ENCODE measurements around the gene ZNF324.
"Not testable (repeated sequence)": the region's sequence is repeated elsewhere in the genome, so short reads cannot be mapped to it uniquely, and the experiment has no call there.

ZNF324 gene

GRCh38 chr19:58460039-58460438 is 6.8 kb upstream of the ZNF324 start:
- Mint-ChIP-seq H3K4me1 (ENCODE audit: low read depth) (no peaks in the 10 kb centered on the region), H3K9me3 (no peaks in the 10 kb centered on the region), H3K4me3 (no peak overlapping the region), H3K27ac (no peak overlapping the region), H3K36me3 (ENCODE audit: low read depth) (peaks cover 23% of the 10 kb centered on the region), H3K27me3 (no peaks in the 10 kb centered on the region)

GRCh38 chr19:58466089-58466759 is 656 bp upstream of the ZNF324 start:
- no peaks in the 10 kb centered on the region for H3K9me3 Mint-ChIP-seq
- peaks cover 23% of the 10 kb centered on the region for H3K4me1 Mint-ChIP-seq (ENCODE audit: low read depth)
- peak overlapping the region; percentile 67 for H3K27ac Mint-ChIP-seq
- H3K4me3 Mint-ChIP-seq = peak overlapping the region; percentile 92
- peaks cover 3% of the 10 kb centered on the region for H3K27me3 Mint-ChIP-seq
- H3K36me3 Mint-ChIP-seq (ENCODE audit: low read depth) = peaks cover 17% of the 10 kb centered on the region

- Mint-ChIP-seq H3K36me3 (ENCODE audit: low read depth) (peaks cover 28% of the 10 kb centered on the region), H3K27ac (peak overlapping the region; percentile 59), H3K4me1 (ENCODE audit: low read depth) (peaks cover 23% of the 10 kb centered on the region), H3K4me3 (peak overlapping the region; percentile 92), H3K27me3 (peaks cover 3% of the 10 kb centered on the region), H3K9me3 (no peaks in the 10 kb centered on the region)
Measured at GRCh38 chr19:58468216-58468839, 1.4 kb downstream of the ZNF324 start.

- Mint-ChIP-seq H3K36me3 (ENCODE audit: low read depth) (peaks cover 28% of the 10 kb centered on the region), H3K4me1 (ENCODE audit: low read depth) (peaks cover 25% of the 10 kb centered on the region), H3K4me3 (no peak overlapping the region), H3K27me3 (peaks cover 3% of the 10 kb centered on the region), H3K9me3 (no peaks in the 10 kb centered on the region), H3K27ac (no peak overlapping the region)
Measured at GRCh38 chr19:58469241-58470013, 2.5 kb downstream of the ZNF324 start.

GRCh38 chr19:58470837-58471543 is 4.1 kb downstream of the ZNF324 start:
- H3K4me1 Mint-ChIP-seq (ENCODE audit: low read depth) = peaks cover 40% of the 10 kb centered on the region
- not testable (repeated sequence) for H3K4me3 Mint-ChIP-seq

GRCh38 chr19:58471736-58472135 is 4.9 kb downstream of the ZNF324 start:
- no peaks in the 10 kb centered on the region for H3K27me3 Mint-ChIP-seq
- peaks cover 37% of the 10 kb centered on the region for H3K4me1 Mint-ChIP-seq (ENCODE audit: low read depth)
- H3K9me3 Mint-ChIP-seq = no peaks in the 10 kb centered on the region
- H3K36me3 Mint-ChIP-seq (ENCODE audit: low read depth) = peaks cover 28% of the 10 kb centered on the region
- H3K4me3 Mint-ChIP-seq = no peak overlapping the region
- no peak overlapping the region for H3K27ac Mint-ChIP-seq

More at GRCh38 chr19:58470837-58471543, 4.1 kb downstream of the ZNF324 start:
- H3K36me3 Mint-ChIP-seq (ENCODE audit: low read depth) = peaks cover 28% of the 10 kb centered on the region
- not testable (repeated sequence) for H3K9me3 Mint-ChIP-seq, H3K27me3 Mint-ChIP-seq, H3K27ac Mint-ChIP-seq

- Mint-ChIP-seq H3K4me3 (no peak overlapping the region), H3K36me3 (ENCODE audit: low read depth) (peaks cover 28% of the 10 kb centered on the region)
Measured at GRCh38 chr19:58473775-58474174, 6.9 kb downstream of the ZNF324 start.

GRCh38 chr19:58474291-58474996 is 7.6 kb downstream of the ZNF324 start:
- H3K36me3 Mint-ChIP-seq (ENCODE audit: low read depth) = peaks cover 21% of the 10 kb centered on the region
- peak overlapping the region; percentile 9 for H3K27ac Mint-ChIP-seq
- no peaks in the 10 kb centered on the region for H3K27me3 Mint-ChIP-seq
- H3K9me3 Mint-ChIP-seq = no peaks in the 10 kb centered on the region
- H3K4me3 Mint-ChIP-seq = peak overlapping the region; percentile 50
- peaks cover 26% of the 10 kb centered on the region for H3K4me1 Mint-ChIP-seq (ENCODE audit: low read depth)

More at GRCh38 chr19:58473775-58474174, 6.9 kb downstream of the ZNF324 start:
- H3K27me3 Mint-ChIP-seq = no peaks in the 10 kb centered on the region
- peak overlapping the region; percentile 9 for H3K27ac Mint-ChIP-seq
- H3K9me3 Mint-ChIP-seq = no peaks in the 10 kb centered on the region
- H3K4me1 Mint-ChIP-seq (ENCODE audit: low read depth) = peaks cover 27% of the 10 kb centered on the region

- H3K36me3 Mint-ChIP-seq (ENCODE audit: low read depth) = peaks cover 16% of the 10 kb centered on the region
Measured at GRCh38 chr19:58474997-58475713, 8.3 kb downstream of the ZNF324 start.

GRCh38 chr19:58475714-58476497 is 9.0 kb downstream of the ZNF324 start, which contains the start of gene ZNF446:
Gene ZNF446 (plus strand): TSS chr19:58476352. CDS start chr19:58477219, 867 bp downstream.
- Mint-ChIP-seq H3K27me3 (no peaks in the 10 kb centered on the region), H3K4me1 (ENCODE audit: low read depth) (peaks cover 26% of the 10 kb centered on the region), H3K36me3 (ENCODE audit: low read depth) (peaks cover 11% of the 10 kb centered on the region), H3K9me3 (no peaks in the 10 kb centered on the region), H3K27ac (peak within 1 kb of the TSS; percentile 97), H3K4me3 (peak within 1 kb of the TSS; percentile 85)

More at GRCh38 chr19:58474997-58475713, 8.3 kb downstream of the ZNF324 start:
- H3K9me3 Mint-ChIP-seq = no peaks in the 10 kb centered on the region
- peaks cover 26% of the 10 kb centered on the region for H3K4me1 Mint-ChIP-seq (ENCODE audit: low read depth)
- H3K27ac Mint-ChIP-seq = peak overlapping the region; percentile 97
- H3K4me3 Mint-ChIP-seq = peak overlapping the region; percentile 85
- no peaks in the 10 kb centered on the region for H3K27me3 Mint-ChIP-seq

- H3K27me3 Mint-ChIP-seq = no peaks in the 10 kb centered on the region
- H3K27ac Mint-ChIP-seq = peak overlapping the region; percentile 94
- H3K36me3 Mint-ChIP-seq (ENCODE audit: low read depth) = peaks cover 11% of the 10 kb centered on the region
Measured at GRCh38 chr19:58476498-58477015, 9.7 kb downstream of the ZNF324 start.

GRCh38 chr19:58477130-58477529 is 10.2 kb downstream of the ZNF324 start:
- Mint-ChIP-seq H3K36me3 (ENCODE audit: low read depth) (peaks cover 12% of the 10 kb centered on the region), H3K4me3 (peak overlapping the region; percentile 85), H3K4me1 (ENCODE audit: low read depth) (peaks cover 26% of the 10 kb centered on the region), H3K27ac (peak overlapping the region; percentile 94), H3K9me3 (no peaks in the 10 kb centered on the region), H3K27me3 (no peaks in the 10 kb centered on the region)

More at GRCh38 chr19:58476498-58477015, 9.7 kb downstream of the ZNF324 start:
- peaks cover 26% of the 10 kb centered on the region for H3K4me1 Mint-ChIP-seq (ENCODE audit: low read depth)
- H3K9me3 Mint-ChIP-seq = no peaks in the 10 kb centered on the region
- peak overlapping the region; percentile 85 for H3K4me3 Mint-ChIP-seq

GRCh38 chr19:58477871-58478270 is 11.0 kb downstream of the ZNF324 start:
- no peaks in the 10 kb centered on the region for H3K27me3 Mint-ChIP-seq
- H3K36me3 Mint-ChIP-seq (ENCODE audit: low read depth) = peaks cover 7% of the 10 kb centered on the region
- no peak overlapping the region for H3K27ac Mint-ChIP-seq
- no peak overlapping the region for H3K4me3 Mint-ChIP-seq
- no peaks in the 10 kb centered on the region for H3K9me3 Mint-ChIP-seq
- H3K4me1 Mint-ChIP-seq (ENCODE audit: low read depth) = peaks cover 26% of the 10 kb centered on the region
